LoVo (cell line): ENCODE data around the gene OR7G1.

Experiments used
- DNase-seq: peaks from one replicate; pipeline ENCODE4 v3.0.0-alpha.2; 2016; ENCODE audit warnings: low spot score

OR7G1 gene, protein sequence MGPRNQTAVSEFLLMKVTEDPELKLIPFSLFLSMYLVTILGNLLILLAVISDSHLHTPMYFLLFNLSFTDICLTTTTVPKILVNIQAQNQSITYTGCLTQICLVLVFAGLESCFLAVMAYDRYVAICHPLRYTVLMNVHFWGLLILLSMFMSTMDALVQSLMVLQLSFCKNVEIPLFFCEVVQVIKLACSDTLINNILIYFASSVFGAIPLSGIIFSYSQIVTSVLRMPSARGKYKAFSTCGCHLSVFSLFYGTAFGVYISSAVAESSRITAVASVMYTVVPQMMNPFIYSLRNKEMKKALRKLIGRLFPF

DNA sequence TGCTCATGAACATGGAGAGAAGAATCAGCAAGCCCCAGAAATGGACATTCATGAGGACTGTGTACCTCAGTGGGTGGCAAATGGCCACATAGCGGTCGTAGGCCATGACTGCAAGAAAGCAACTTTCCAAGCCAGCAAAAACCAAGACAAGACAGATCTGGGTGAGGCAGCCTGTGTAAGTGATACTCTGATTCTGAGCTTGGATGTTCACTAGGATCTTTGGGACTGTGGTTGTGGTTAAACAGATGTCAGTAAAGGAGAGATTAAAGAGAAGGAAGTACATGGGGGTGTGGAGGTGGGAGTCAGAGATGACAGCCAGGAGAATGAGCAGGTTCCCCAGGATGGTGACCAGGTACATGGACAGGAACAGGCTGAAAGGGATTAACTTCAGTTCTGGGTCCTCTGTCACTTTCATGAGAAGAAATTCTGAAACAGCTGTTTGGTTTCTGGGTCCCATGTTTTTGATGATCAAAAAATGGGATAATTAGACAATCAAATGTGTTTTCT lies at the start of gene OR7G1:
OR7G1 (minus strand) TSS at position 457 of the 507 bp plus-strand sequence; CDS start at position 457, 0 bp downstream.
- no peak for DNase-seq

DNA sequence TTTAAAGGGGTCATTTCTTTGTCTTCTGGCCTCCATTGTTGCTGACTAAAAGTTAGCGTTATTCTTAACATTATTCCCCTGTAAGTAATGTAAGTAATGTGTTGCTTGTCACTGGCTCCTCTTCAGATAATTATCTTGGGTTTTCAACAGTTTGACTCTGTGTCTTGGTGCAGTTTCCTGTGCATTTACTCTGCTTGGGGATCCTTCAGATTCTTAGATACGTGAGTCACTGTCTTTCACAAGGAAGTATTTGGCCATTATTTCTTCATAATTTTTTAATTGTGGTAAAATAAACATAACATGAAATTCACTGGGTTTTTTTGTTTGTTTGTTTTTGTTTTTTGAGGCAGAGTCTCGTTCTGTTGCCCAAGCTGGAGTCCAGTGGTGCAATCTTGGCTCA lies 49.7 kb upstream of the OR7G1 start:
- DNase-seq: no peak

DNA sequence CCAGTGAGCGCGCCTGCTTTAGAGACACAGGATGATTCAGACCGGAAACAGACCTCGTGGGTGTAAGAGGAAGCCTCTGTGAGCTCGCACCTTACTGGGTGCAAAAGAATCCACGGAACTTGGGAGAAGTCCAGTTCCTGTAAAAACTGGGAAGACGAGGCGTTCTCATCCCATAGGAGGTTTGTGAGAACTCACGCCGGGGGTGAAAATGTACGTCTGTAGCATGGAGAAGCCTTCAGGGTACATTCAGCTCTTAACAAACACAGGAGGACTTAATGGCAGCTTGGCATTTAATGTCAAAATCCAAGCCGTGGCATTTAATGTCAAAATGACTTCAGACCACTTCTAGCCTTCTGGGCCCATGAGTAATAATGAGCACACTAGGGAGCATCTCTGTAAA lies 45.9 kb upstream of the OR7G1 start:
- no peak for DNase-seq

DNA sequence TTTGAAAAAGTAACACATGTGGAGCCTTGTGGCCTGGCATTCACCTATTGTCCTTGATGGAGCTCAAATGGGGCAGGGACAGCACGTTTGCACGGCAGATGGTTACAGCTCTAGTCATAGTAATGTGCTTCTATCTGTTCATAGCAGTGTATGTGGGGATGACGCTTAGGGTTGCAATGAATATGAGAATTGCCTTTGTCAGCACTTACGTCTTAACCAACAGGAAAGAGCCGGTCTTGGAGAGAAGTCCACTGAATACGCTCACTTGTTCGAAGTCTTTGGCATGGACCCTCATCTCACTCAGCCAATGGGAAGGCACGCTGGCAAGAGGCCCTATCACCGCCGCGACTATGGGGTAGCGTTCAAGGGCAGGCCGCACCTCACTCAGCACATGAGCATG lies 44.3 kb upstream of the OR7G1 start:
- DNase-seq: no peak

DNA sequence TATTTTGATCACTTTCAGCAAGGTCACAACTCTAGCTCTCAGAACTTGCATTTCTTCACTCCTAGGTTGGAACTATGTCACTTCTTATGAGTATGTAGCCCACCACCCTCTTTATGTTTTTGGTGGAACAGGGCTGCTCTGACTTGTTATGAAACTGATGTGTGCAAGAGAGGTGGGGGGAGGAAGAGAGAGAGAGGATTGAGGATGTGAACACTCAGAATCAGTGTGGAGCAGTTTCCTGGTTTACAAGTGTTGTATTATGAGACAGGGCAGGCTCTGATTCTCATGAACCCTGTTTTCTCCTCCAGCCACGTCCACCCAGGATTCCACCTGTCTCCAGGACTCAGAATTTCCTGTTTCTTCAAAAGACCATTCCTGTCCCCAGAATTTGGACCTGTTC lies 40.7 kb upstream of the OR7G1 start:
- no peak for DNase-seq

DNA sequence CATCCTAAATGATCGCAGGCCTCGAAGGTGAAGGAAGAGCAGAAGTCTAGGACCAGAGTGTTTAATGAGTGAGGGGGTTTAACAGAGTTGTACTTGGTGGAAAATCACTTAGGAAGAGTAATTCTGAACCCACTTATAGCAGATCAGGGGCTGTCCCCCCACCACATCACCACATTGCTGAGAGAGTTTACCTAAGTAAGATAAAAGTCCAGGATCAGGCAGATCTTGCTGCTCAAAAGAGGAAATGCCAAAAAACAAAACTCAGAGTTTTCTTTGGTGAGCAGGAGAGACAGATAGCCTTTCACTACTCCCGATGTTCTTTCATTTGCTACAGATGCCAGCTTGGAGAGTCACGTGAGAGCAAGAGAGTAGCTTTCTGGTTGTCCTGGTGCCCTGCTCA lies 40.0 kb upstream of the OR7G1 start:
- no peak for DNase-seq

DNA sequence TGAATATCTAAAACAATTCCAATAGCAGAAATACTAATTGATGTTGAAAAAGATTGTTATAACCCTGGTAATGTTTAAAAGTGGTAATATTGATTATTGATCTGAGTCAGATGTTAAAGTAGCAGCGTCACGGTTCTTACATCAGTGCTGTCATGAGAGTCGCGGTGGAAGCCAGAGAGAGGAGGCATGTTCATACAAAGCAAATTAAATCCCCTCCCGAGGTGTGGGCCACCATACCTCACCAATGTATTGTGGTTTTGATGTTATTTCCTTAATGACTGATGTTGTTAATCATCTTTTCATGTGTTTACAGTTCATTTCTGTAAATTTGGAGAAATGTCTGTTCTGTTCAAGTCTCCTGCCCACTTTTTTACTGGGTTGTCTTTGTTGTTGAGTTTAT lies 35.8 kb upstream of the OR7G1 start:
- no peak for DNase-seq

DNA sequence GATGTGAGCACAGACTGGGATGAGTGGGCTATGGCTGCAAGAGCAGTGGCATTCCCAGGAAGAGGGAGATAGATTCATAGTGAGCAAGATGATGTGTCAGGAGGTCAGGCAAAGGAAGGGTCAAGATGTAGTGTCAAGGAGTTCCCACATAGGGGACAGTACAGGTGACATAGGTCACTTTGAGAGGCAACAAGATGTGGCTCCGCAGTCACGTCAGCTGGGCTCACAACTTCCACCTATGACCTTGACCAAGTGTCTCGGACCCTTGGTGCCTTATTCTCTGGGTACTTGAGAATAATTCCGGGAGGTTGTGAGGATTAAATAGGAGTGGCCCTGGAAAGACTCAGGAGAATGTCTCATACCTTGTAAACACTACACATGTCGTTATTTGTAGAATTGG lies 35.1 kb upstream of the OR7G1 start:
- no peak for DNase-seq

DNA sequence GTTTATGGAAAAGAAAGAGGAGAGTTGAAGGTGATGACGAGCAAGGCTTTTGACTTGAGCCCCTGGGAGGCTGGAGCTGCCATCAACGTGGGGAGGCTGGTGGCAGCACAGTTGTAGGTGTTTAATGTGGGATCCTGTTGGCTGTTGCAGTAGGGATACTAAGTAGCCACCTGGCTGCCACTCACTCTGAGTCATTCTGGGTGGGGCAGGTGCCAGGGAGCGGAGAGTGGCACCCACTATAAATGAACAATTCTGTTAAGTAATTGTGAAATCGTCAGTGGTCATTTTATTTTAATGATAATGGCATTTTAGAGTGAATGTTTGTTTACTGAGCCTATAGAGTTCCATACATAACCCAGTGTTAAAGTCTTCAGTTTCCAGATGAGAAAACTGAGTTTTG lies 34.4 kb upstream of the OR7G1 start:
- peak; percentile 38 for DNase-seq

DNA sequence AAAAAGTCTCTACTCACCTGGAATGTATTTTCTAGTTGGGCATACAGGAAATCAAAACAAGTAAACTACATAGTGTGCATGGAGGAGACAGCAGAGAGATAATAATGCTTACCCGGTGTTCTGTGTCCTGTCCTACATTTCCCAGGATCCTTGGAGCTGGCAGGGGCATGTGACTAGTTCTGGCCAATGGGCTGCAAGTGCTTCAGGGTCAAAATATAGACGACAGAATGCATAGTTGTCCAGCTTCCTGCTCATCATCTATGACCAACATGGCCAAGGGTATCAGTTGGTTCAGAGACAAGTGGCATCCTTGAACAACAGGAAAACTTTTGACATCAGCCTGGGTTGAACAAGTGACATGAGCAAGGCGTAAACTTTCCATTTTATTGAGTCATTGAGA lies 33.1 kb upstream of the OR7G1 start:
- DNase-seq: no peak

DNA sequence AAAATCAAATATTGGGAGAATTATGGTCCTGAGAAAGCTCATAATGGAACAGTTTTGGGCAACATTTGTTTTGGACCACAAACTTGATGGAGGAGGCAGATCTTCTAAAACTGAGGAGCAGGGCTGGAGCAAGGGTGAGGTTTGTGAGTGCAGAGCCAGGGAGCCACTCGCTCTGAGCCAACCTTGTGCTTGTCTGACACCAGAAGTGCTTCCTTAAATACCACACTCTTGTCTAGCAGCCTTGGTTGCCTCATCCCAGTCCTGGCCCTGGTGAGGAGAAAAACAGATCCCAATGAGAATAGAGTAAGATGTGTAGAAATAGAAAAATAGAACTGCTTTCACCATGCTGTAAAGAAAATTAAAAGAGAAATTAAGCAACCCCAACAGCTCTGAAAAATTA lies 31.3 kb upstream of the OR7G1 start:
- DNase-seq: no peak

DNA sequence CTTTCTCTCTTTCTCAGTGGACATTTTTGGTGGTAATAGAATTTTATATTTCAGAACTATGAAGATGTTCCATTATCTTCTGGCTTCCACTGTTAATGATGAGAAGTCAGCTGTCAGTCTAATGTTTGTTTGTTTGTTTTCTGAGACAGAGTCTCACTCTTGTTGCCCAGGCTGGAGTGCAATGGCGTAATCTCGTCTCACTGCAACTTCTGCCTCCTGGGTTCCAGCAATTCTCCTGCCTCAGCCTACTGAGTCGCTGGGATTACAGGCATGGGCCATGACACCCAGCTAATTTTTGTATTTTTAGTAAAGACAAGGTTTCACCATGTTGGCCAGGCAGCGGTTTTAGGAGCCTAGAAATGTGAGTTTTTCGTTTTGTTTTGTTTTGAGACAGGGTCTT lies 29.4 kb upstream of the OR7G1 start:
- DNase-seq: no peak

DNA sequence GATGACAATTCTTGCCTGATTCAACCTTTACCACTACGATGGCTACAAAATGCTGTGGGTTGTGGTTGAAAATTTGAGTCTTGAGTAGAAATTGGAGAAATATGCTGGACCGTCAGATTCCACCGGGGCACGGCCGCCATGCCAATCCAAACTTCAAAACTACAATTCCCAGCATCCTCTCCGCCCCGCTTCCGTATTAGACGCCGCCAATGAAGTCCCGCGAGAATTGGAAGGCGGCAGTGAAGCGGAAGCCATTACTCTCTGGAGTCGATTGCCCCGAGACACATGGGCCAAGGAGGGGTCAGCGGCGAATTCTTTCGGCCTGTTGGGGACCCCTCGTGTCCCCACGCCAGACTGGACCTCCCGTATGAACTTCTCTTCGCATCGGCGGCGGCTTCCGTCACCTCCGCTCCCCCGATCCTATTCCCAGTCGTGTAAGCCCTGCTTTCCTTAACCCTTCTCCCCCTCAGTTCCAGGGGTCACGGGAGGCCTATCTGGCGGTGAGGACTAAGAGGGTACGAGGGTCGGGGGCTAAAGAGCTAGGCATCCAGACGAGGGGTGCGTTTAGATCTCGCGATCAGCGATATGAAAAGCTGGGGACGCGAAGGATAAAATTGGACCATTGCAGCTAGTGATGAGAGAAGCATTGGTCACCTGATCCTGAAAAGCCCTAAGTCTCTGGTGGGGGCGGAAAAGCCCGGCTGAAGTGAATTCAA lies 24.8 kb upstream of the OR7G1 start, which contains the start of gene ZNF317:
ZNF317 (plus strand) TSS at position 239 of the 716 bp plus-strand sequence. CDS start 15,620 bp downstream, outside the sequence.
- DNase-seq: peak; percentile 95

DNA sequence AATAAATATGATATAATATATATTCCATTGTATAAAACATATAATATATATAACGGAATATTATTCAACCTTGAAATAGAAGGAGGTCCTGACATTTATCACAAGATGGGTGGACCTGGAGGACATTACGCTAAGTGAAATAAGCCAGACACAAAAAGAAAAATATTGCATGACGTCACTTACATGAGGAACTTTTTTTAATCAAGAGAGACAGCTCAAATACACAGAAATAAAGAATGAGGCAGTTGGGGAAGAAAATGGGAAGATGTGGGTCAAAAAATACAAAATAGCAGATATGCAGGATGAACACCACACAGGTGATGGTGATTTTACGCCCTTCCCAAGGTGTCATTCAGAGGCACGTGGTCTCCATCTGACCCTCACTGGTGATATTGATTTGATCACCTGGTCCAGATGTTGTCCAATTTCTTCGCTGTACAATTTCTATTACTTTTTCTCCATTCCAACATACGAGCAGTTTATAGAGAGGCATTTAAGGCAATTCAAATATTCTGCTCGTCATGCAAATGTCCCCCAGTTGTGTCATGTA lies 24.1 kb upstream of the OR7G1 start:
- peak; percentile 16 for DNase-seq

DNA sequence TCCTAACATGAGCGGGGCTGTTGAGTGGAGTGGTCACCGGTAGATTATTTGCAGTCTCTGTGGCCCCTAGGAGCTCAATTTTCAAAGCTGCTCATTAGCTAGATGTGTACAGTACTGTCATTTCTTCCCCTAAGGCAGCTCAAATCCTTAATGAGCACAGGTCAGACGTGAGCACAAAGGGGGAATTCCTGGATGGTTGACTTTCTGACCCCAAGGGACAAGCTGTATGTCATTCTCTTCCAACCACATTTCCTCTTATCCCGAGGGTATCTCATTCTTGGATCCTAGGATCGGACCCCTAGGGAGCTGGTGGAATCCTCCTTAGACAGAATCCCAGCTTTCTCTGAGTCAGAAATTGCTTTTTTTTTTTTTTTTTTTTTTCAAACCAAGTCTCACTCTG lies 16.9 kb upstream of the OR7G1 start:
- DNase-seq: no peak

DNA sequence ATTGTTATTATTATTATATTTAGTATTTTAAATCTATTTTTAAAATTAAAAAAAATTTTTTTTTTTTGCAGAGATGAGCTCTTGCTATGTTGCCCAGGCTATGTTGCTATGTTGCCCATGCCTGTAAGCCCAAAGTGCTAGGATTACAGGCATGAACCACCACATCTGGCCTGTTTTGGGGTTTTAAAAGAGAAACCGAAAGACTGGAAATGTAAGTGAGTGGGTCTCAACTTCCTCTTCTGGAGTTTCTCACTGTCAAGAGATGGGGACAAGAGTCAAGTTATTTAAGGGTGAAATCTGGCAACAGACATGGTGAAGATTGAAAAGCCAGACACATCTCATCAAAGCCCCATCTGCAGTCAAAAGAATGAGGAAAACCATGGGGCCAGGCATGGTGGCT lies 15.4 kb upstream of the OR7G1 start:
- DNase-seq: no peak

DNA sequence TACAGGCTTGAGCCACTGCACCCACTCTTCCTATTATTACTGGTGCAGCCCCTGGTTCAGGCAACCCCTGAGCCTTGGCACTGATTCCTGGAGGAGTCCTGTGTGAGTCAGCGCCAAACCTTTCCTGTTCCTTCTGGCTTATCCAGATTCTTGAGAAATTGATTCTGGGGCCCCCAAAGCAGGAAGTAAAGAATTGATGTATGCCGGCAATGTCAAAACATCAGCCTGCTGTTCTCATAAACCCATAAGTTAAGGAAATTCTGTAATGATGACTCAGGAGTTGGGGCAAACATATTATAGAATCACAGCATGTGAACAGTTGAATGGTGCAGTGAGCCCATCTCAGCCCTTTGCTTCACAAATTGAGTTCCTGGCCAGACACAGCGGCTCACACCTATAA lies 12.6 kb upstream of the OR7G1 start:
- peak; percentile 24 for DNase-seq

DNA sequence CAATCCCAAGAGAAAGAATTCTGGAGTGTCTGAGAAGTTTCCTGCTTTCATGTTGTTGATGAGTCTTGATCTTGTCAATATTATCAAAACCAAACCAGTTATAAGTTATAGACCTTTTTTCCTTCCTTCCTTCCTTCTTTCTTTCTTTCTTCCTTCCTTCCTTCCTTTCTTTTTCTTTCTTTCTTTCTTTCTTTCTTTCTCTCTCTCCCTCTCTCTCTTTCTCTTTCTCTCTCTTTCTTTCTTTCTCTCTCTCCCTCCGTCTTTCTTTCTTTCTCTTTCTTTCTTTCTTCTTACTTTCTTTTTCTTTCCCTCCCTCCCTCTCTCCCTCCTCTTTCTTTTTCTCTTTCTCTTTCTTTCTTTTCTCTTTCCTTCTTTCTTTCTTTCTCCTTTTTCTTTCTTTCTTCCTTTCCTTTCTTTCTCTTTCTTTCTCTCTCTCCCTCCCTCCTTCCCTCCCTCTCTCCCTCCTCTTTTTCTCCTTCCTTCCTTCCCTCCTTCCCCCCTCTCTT lies 11.4 kb upstream of the OR7G1 start, which contains the start of gene OR7G3:
OR7G3 (minus strand) TSS at position 51 of the 506 bp plus-strand sequence; CDS start at position 51, 0 bp downstream.
- no peak for DNase-seq

DNA sequence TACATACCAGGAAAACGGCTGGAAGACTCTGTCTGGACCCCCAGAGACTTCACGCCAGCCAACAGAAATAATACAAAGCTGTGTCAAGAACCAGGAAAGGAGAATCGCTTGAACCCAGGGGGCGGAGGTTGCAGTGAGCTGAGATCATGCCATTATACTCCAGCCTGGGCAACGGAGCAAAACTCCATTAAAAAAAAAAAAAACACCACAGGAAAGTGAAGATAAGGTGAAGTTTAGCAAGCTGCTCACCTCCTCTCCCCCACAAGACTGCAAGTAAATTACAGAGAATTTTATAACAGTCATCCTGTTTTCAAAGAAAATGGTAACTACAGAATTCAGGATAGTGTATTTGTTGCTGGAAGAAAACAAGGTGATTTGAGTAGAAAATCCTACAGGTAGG lies 984 bp upstream of the OR7G1 start:
- no peak for DNase-seq

DNA sequence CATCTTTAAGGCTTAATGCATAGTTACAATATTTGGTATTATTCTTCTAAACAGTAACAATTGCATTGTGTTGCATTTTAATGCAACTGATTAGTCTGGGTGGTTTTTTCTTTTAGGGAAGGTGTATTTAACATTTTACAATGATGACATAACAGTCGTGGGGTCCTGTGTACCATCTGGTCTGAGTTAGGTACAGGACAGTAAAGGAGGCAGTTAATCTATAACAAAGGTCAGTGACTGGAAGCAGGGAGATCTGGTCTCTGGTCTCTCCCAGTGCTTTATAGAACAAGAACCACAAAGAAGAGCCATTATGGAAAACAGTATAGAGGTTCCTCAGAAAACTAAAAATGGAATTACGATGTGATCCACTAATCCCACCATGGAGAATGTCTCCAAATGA lies 5.6 kb downstream of the OR7G1 start:
- no peak for DNase-seq

DNA sequence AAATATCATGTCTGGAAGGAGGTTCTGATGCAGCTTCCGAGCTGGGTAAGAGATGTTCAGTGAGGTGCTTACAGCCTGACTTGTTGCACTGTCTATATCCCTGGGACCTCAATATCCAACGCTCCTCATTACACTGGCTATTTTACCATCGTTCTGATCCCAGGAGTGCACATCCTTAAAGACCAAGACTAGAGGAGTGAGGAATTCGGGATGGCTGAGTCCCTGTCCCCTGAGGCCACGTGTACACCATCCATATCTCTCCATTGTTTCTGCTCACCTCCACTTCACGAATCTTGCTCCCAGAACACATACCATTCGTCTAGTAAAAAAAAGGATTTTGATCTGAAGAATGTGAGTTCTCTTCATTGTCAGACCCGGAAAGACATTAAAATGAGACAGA lies 8.2 kb downstream of the OR7G1 start, which contains the start of gene OR7G2:
OR7G2 (minus strand) TSS at position 101 of the 400 bp plus-strand sequence. CDS start 4,232 bp downstream, outside the sequence.
- no peak for DNase-seq

DNA sequence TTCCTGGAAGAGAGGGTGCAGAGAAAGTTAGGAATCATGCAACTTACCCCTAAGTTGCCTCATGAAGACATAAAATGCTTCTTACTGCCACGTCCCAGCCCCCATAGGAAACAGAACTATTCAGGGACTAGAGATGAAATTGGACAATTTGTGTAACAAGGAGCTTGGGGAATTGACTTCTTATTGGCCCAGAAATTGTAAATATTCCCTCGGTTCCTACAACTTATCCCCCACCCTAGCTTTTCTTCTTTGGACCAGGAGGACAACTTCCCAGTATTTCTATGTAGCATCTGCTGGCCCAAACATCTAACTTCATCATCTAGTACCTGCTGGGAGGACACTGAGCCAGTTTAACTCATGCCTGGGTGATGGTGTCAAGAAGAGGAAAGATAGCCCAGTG lies 28.8 kb downstream of the OR7G1 start, which contains the start of gene OR1M1:
OR1M1 (plus strand) TSS at position 301 of the 400 bp plus-strand sequence. CDS start 6,184 bp downstream, outside the sequence.
- DNase-seq: no peak
